GM12801 (cell line): ENCODE results near the gene FNDC5.

Source experiments
- TF ChIP-seq, protein P1 (sequence below): IDR thresholded peaks from one replicate; pipeline ENCODE4 v1.5.1; 2011; ENCODE audit warnings: control low read depth; ENCODE audit not compliant: insufficient read length; ENCODE audit errors: extremely low read depth

FNDC5 gene

DNA sequence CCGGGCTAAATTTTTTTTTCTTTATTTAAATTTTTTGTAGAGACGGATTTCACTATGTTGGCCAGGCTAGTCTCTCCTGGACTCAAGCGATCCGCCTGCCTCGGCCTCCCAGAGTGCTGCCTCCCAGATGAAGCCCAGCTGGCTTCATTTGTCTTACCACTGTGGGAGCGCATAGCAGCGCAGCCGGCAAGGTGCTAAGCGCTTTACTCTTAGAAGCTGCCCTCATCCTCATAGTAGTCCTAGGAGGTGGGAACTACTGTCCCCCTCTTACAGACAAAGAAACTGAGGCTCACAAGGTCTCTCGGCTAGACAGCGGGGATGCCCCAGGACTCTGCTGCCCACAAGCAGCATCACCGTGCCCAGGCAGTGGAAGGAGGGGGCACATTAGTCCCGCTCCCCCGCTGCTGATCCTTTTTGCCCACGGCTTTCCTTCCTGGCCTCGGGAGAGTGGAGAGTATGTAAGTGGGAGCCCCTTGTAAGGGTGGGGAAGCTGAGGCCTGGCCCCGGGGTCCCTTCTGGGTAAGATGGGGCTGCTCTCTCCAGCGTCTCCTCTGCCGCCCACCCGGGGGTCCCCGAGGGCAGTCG, 29.8 kb upstream of the FNDC5 start:
- TF ChIP-seq, protein P1, sequence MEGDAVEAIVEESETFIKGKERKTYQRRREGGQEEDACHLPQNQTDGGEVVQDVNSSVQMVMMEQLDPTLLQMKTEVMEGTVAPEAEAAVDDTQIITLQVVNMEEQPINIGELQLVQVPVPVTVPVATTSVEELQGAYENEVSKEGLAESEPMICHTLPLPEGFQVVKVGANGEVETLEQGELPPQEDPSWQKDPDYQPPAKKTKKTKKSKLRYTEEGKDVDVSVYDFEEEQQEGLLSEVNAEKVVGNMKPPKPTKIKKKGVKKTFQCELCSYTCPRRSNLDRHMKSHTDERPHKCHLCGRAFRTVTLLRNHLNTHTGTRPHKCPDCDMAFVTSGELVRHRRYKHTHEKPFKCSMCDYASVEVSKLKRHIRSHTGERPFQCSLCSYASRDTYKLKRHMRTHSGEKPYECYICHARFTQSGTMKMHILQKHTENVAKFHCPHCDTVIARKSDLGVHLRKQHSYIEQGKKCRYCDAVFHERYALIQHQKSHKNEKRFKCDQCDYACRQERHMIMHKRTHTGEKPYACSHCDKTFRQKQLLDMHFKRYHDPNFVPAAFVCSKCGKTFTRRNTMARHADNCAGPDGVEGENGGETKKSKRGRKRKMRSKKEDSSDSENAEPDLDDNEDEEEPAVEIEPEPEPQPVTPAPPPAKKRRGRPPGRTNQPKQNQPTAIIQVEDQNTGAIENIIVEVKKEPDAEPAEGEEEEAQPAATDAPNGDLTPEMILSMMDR, result no peak

DNA sequence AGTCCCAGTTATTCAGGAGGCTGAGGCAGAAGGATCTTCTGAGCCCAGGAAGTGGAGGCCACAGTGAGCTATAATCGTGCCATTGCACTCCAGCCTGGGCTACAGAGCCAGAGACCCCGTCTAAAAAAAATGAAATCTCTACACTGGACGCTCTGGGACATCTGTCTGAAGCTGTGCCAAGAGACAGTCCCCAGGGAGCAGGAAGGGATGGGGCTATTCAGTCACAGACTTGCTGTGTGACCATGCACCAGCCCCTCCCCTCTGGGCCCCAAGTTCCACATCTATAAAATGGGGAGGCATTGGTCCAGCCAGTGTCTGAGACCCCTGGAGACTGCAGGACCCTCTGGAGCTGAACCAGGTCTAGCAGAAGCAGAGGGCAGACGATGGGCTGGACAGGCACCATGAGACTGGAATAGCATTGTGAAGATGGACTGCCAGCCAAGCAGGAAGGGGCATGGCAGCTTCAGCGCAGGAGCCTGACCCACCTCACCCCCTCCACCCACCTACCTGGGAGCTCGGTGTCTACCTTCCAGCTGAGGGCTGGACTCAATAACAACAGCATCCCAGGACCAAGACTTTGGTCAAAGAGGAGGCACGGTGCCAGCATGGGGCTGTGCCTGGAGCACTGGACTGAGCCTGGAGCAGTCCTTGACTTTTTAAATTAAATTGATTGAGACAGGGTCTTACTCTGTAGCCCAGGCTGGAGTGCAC, 29.0 kb upstream of the FNDC5 start:
- TF ChIP-seq, protein P1, result no peak

DNA sequence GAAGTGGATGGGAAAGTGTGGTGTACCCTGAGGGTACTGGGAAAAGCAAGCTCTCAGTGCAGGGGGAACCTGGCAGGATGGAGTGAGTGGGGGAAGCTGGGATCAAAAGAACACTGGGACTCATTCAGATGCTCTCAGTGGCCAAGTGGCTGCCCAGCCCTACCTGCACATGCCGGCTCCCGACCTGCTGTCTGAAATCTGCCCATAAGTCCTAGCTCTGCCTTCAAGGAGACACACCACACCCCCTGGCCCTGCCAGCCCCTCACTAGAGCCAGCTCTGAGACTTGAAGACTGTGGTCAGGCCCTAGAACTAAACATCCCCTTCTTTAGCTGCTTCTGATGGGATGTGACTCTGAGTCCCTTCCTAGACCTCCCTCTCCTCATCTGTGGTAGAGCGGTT, 28.2 kb upstream of the FNDC5 start:
- TF ChIP-seq, protein P1, result no peak

DNA sequence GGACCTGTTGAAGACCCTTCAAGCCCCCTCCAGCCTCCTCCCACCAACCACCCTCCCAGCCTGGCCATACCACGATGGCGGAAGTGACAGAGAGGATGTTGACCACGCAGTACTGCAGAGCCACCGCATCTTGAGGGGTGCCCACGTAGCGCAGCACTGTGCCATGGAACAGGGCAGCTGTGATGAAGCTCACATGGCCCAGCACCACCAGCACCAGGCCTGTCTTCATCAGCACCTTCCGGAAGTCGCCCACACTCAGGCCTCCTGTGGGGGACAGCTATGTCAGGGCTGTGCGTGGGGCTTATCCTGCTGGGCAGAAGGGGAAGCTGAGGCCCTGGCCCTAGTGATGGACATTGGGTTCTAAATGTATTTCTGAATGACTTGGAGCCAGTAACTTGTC, 27.3 kb upstream of the FNDC5 start:
- TF ChIP-seq, protein P1, result no peak

DNA sequence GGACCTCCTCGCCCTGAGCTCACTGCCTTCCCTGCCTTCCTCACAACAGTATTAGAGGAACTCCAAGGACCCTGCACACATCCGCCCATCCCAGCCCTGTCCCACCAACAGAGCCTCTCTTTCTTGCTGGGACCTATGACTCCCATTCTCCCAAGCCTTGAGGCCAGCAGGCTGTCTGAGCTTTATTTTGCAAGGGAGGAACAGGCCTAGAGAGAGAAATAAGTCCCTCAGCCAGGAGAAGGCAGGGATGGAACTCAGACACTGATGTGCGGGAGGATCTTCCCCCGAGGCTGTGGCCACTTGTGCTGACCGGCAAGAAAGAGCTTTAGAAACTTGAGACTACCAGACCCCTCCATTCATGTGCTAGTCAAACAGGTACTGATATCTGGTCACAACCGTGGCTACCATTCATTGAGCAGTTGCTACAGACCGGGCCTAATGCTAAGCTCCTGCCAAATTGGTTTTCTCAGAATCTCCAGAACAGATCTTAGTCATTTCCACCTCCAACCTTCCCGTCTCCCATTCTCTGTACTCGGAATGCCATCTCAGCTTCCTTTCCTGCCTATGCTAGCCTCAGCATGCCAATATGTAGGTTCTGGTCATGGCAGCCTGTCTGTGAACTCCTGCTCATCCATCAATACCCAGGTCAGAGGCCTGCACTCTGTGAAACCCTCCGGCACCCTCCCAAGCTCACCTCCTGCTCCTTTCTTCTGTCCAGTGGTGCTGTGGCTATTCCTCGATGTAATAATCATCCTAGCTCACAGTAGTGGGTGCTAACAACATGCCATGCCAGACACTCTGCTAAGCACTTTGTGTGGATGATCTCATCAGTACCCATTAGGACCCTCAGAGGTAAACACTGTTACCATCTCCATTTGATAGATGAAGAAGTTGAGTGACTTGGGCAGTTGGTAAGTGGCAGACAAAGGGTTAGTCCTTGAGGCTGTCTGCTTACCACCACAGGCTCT, 26.7 kb upstream of the FNDC5 start:
- TF ChIP-seq, protein P1, result no peak

DNA sequence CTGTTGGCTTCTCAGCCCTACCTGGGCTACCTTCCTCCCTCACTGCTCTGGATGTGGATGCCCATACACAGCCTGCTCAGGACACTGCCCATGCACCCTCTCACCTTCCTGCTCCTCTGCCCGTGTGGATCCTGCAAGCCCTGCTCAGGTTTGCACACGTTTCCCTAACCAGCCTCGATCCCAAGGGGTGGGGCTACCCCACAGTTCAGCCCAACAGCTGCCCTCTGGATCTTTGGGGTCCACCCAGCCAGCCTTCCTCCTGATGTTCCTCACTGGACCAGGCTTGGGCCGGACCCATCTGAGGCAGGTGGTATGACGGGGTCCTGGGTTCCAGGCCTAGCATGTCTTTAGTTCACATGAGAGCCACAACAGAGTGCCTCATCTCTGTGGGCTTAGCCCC, 25.7 kb upstream of the FNDC5 start:
- TF ChIP-seq, protein P1, result no peak

DNA sequence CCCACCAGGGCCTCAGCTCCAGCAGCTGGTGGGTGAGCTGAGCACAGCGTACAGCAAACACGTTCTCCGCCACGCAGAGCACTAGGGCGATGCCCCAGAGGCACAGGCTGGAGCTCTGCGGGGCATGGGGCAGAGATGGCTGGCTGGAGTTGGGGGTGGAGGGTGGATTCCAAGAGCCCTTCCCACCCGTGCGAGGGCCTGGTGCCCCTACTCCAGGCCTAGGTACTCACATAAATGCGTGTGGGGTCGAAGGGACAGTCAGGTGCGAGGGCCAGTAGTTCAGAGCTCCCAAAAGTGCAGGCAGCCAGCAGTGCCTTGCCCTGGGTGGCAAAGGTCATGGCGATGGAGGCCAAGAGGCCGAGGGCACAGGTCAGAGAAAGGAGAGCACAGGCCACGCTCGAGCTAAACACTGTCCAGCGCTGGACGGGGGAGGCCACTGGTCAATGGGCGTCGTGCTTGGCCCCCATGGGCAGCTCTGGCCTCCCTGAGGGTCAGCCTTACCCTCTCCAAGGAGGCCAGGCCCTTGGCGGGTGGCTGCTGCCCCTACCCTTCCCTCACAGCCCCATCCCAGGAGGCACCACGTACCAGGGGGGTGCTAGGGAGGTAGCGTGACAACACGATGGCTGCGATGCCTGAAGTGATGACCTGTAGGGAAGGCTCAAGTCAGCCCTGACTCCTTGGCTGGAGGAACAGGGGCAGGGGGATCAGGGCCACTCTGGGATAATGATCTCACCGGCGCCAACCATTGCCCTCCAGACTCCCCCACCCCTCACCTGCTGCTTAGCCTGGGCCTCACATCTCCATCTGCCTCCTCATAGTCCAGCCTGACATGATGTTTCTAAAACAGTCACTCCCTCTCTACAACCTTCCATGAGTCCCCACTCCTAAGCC, 24.9 kb upstream of the FNDC5 start:
- TF ChIP-seq, protein P1, result no peak
